Raji (cell line): ENCODE data around the gene RBMY1B.
"Not testable (repeated sequence)": the region's sequence is repeated elsewhere in the genome, so short reads cannot be mapped to it uniquely, and the experiment has no call there.

Source experiments
- POLR2A ChIP-seq: IDR thresholded peaks from 2 replicates; pipeline ENCODE4 v1.6.1; 2011; ENCODE audit warnings: low read depth, low read length, control low read depth; ENCODE audit not compliant: insufficient read depth

Gene RBMY1B

GRCh38 chrY:21511038-21511437 lies at the start of gene RBMY1B:
Gene RBMY1B (plus strand): TSS chrY:21511338. CDS start chrY:21513351, 2,013 bp downstream.
- not testable (repeated sequence) for TF ChIP-seq POLR2A

- no peak for TF ChIP-seq POLR2A
These were observed 28.2 kb upstream of the RBMY1B start for GRCh38 chrY:21482967-21483366.

DNA sequence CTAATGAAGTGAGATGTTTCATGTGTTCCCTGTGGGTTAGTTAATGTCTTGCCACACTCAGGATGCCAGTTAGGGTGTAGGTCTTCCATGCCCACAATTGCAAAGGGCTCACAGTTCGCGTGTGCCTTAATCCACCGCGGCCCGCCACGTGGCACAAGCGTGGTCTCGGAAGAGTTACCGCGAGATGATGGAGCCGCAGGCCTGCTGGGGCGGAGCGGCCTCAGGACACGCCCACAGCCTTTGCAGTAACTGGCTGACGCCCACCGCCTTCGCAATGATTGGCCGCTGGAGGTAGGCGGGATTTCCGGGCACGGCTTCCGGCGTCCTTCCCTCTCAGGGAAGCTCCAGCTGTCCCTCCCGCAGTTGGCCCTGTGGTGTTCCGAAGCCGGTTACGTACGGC lies 23.4 kb downstream of the RBMY1B start, which contains the start of gene RBMY1A1:
Gene RBMY1A1 (plus strand): TSS at position 301 of the 400 bp plus-strand sequence. CDS start 2,013 bp downstream, outside the sequence.
- not testable (repeated sequence) for TF ChIP-seq POLR2A
